WTC11 (cell line): ENCODE data around the gene STK39. TPM values are rescaled to one million over a fixed set of nuclear protein-coding genes. Genes with fewer than 3 reads are reported as not detected.

Experiments used
- ATAC-seq: fragments of 200-7000 bp; cut with Tn5 transposase; 2 replicates; pipeline ENCODE4 v1.10.0; 2021; ENCODE audit warnings: mild to moderate bottlenecking, moderate library complexity
- CTCF ChIA-PET: fragments of 300-600 bp; sonication (Branson Sonifier 250); formaldehyde crosslinking; loops from one replicate; lab custom pipeline; 2021; ENCODE audit warnings: antibody characterized with exemption; lab: Charles Lee
- POLR2A ChIA-PET: fragments of 350-600 bp; sonication (Branson Sonifier 250); formaldehyde crosslinking; loops from one replicate; lab custom pipeline; 2021; ENCODE audit warnings: antibody characterized with exemption; lab: Charles Lee
- DNase-seq: peaks from one replicate; pipeline ENCODE4 v3.0.0; 2021; ENCODE audit warnings: low spot score
- H3K27ac Mint-ChIP-seq: 2 replicates; pipeline ENCODE4 v1.8.0; 2021; ENCODE audit warnings: mixed read lengths
- H3K27me3 Mint-ChIP-seq: 2 replicates; pipeline ENCODE4 v1.8.0; 2021; ENCODE audit warnings: low read depth, mild to moderate bottlenecking, moderate library complexity, mixed read lengths
- H3K36me3 Mint-ChIP-seq: 2 replicates; pipeline ENCODE4 v1.8.0; 2021; ENCODE audit warnings: mixed read lengths
- H3K4me1 Mint-ChIP-seq: 2 replicates; pipeline ENCODE4 v1.8.0; 2022; ENCODE audit warnings: mixed read lengths
- H3K4me3 Mint-ChIP-seq: 2 replicates; pipeline ENCODE4 v1.8.0; 2021; ENCODE audit warnings: mild to moderate bottlenecking, moderate library complexity, mixed read lengths
- H3K9me3 Mint-ChIP-seq: 2 replicates; pipeline ENCODE4 v1.8.0; 2021; ENCODE audit warnings: mixed read lengths
- E2F1 ChIP-seq: sonication (generic); formaldehyde crosslinking; IDR thresholded peaks from 2 replicates; pipeline ENCODE4 v1.8.0; 2022; ENCODE audit warnings: mild to moderate bottlenecking, missing genetic modification reagents
- ERG ChIP-seq: fragments of 250-450 bp; sonication (Bioruptor Pico); IDR thresholded peaks from 2 replicates; pipeline ENCODE4 v1.8.0; 2021; ENCODE audit warnings: mild to moderate bottlenecking
- GABPB1 ChIP-seq: sonication (generic); formaldehyde crosslinking; IDR thresholded peaks from 2 replicates; pipeline ENCODE4 v1.8.1; 2023; ENCODE audit warnings: mild to moderate bottlenecking, missing genetic modification reagents
- HMGA2 ChIP-seq: fragments of 250-450 bp; sonication (Bioruptor Pico); IDR thresholded peaks from 2 replicates; pipeline ENCODE4 v1.4.0; 2021; ENCODE audit warnings: mild to moderate bottlenecking, moderate library complexity
- IRF2 ChIP-seq: sonication (generic); formaldehyde crosslinking; IDR thresholded peaks from 2 replicates; pipeline ENCODE4 v1.8.0; 2022; ENCODE audit warnings: low read depth, missing genetic modification reagents, borderline replicate concordance
- SMAD3 ChIP-seq: sonication (generic); formaldehyde crosslinking; IDR thresholded peaks from 2 replicates; pipeline ENCODE4 v1.8.0; 2022; ENCODE audit warnings: missing genetic modification reagents, mild to moderate bottlenecking, borderline replicate concordance
- ZBTB21 ChIP-seq: sonication (generic); formaldehyde crosslinking; IDR thresholded peaks from 2 replicates; pipeline ENCODE4 v1.8.1; 2023; ENCODE audit warnings: mild to moderate bottlenecking, missing genetic modification reagents, borderline replicate concordance
- ZBTB43 ChIP-seq: sonication (generic); formaldehyde crosslinking; IDR thresholded peaks from 2 replicates; pipeline ENCODE4 v1.8.1; 2023; ENCODE audit warnings: mild to moderate bottlenecking, missing genetic modification reagents
- ZNF138 ChIP-seq: sonication (generic); formaldehyde crosslinking; conservative IDR thresholded peaks from 2 replicates; pipeline ENCODE4 v1.8.1; 2022; ENCODE audit warnings: mild to moderate bottlenecking, moderate library complexity, missing genetic modification reagents
- ZNF416 ChIP-seq: fragments of 250-450 bp; sonication (Bioruptor Pico); IDR thresholded peaks from 2 replicates; pipeline ENCODE4 v1.9.0; 2021; ENCODE audit warnings: mild to moderate bottlenecking, inconsistent platforms
- total RNA-seq: library from RNA; stranded (reverse); gene quantifications from 3 replicates; pipeline ENCODE4 v1.2.3, GENCODE V29; 2021
- TF ChIP-seq, protein P1 (sequence below): sonication (generic); formaldehyde crosslinking; IDR thresholded peaks from 2 replicates; pipeline ENCODE4 v1.8.1; 2023; ENCODE audit warnings: mild to moderate bottlenecking, moderate library complexity, missing genetic modification reagents
- TF ChIP-seq, protein P2 (sequence below): fragments of 250-450 bp; sonication (Bioruptor Pico); IDR thresholded peaks from 2 replicates; pipeline ENCODE4 v2.1.2; 2022; ENCODE audit warnings: mild to moderate bottlenecking, moderate library complexity
- TF ChIP-seq, protein P3 (sequence below): sonication (generic); formaldehyde crosslinking; IDR thresholded peaks from 2 replicates; pipeline ENCODE4 v1.8.1; 2022; ENCODE audit warnings: mild to moderate bottlenecking, moderate library complexity, missing genetic modification reagents
- TF ChIP-seq, protein P4 (sequence below): sonication (generic); formaldehyde crosslinking; IDR thresholded peaks from 2 replicates; pipeline ENCODE4 v1.8.1; 2023; ENCODE audit warnings: mild to moderate bottlenecking, missing genetic modification reagents, borderline replicate concordance
- TF ChIP-seq, protein P5 (sequence below): sonication (generic); formaldehyde crosslinking; IDR thresholded peaks from 2 replicates; pipeline ENCODE4 v1.8.1; 2022; ENCODE audit warnings: low read depth, missing genetic modification reagents, borderline replicate concordance

Gene STK39
- total RNA-seq, 1 experiment from 2014 or later = 20.5 TPM

- no peak for DNase-seq
- peak overlapping the region; percentile 35; the same call in 1 of the 2 replicates for H3K27ac Mint-ChIP-seq
- ChIA-PET POLR2A (no interaction called here), CTCF (no interaction called here)
- 0 out of 2 replicates have a peak, but pooled peaks have one; percentile 19 for TF ChIP-seq GABPB1
- TF ChIP-seq, protein P1, sequence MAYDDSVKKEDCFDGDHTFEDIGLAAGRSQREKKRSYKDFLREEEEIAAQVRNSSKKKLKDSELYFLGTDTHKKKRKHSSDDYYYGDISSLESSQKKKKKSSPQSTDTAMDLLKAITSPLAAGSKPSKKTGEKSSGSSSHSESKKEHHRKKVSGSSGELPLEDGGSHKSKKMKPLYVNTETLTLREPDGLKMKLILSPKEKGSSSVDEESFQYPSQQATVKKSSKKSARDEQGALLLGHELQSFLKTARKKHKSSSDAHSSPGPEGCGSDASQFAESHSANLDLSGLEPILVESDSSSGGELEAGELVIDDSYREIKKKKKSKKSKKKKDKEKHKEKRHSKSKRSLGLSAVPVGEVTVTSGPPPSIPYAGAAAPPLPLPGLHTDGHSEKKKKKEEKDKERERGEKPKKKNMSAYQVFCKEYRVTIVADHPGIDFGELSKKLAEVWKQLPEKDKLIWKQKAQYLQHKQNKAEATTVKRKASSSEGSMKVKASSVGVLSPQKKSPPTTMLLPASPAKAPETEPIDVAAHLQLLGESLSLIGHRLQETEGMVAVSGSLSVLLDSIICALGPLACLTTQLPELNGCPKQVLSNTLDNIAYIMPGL (CRISPR knock-in tag) = no peak
- TF ChIP-seq, all 79 proteins: peak for 1
- Mint-ChIP-seq H3K4me1 (peaks cover 31% of the 10 kb centered on the region), H3K36me3 (no peaks in the 10 kb centered on the region), H3K9me3 (no peaks in the 10 kb centered on the region), H3K4me3 (no peak overlapping the region), H3K27me3 (no peaks in the 10 kb centered on the region)
- ATAC-seq = peak; percentile 34; the same call in 1 of the 2 replicates
These were observed 26.2 kb downstream of the STK39 start for GRCh38 chr2:168220965-168221819.

GRCh38 chr2:168217920-168218319, 29.5 kb downstream of the STK39 start:
- DNase-seq (no peak), ATAC-seq (no peak)
- no peak for TF ChIP-seq ZNF416 (CRISPR knock-in tag)
- no peak for TF ChIP-seq ZNF138 (CRISPR knock-in tag)
- no peak for TF ChIP-seq SMAD3 (CRISPR knock-in tag)
- TF ChIP-seq HMGA2 = no peak
- TF ChIP-seq IRF2 (CRISPR knock-in tag) = no peak
- TF ChIP-seq, protein P2, sequence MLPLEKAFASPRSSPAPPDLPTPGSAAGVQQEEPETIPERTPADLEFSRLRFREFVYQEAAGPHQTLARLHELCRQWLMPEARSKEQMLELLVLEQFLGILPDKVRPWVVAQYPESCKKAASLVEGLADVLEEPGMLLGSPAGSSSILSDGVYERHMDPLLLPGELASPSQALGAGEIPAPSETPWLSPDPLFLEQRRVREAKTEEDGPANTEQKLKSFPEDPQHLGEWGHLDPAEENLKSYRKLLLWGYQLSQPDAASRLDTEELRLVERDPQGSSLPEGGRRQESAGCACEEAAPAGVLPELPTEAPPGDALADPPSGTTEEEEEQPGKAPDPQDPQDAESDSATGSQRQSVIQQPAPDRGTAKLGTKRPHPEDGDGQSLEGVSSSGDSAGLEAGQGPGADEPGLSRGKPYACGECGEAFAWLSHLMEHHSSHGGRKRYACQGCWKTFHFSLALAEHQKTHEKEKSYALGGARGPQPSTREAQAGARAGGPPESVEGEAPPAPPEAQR (CRISPR knock-in tag) = no peak
- no peak overlapping the region for H3K4me3 Mint-ChIP-seq
- no peak overlapping the region for H3K27ac Mint-ChIP-seq
- no peaks in the 10 kb centered on the region for H3K36me3 Mint-ChIP-seq
- ChIA-PET CTCF (no interaction called here), POLR2A (no interaction called here)
- no peaks in the 10 kb centered on the region for H3K27me3 Mint-ChIP-seq
- H3K9me3 Mint-ChIP-seq = no peaks in the 10 kb centered on the region
- H3K4me1 Mint-ChIP-seq = peaks cover 21% of the 10 kb centered on the region

DNA sequence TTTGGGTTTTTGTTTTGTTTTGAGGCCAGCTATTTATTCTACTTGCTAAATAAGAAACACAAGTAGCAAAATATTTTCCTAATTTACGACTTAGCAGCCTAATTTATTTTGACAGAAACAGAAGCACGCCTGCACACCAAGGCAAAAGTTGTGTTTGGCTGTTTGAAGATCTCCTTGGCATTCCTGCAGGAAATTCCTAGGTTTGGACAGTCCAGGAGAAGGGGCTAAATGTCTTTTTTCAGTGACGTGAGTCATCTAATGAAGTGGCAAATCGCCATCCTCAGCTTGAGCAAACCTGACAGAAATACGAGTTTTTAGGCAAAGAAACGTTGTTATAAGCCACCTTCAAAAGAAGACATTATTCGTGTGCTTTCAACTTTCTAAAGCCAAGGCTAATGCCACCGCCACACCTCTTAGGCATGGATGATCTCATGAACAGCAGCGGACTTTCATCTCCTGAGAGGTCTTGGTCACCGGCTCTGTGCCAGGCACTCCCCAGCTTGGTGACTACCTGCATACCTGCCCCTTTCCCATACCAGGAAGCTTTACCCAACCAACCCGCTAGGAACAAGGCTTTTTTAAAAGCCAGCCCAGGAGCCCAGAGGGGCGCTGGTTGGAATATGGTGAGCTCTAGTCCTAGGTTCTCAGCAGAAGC, 30.9 kb downstream of the STK39 start:
- H3K4me1 Mint-ChIP-seq = peaks cover 26% of the 10 kb centered on the region
- H3K4me3 Mint-ChIP-seq = no peak overlapping the region
- no peak for TF ChIP-seq ZNF138 (CRISPR knock-in tag)
- no peak for TF ChIP-seq GABPB1
- no peak for TF ChIP-seq ERG
- no peak for TF ChIP-seq ZBTB21 (CRISPR knock-in tag)
- TF ChIP-seq, protein P3, sequence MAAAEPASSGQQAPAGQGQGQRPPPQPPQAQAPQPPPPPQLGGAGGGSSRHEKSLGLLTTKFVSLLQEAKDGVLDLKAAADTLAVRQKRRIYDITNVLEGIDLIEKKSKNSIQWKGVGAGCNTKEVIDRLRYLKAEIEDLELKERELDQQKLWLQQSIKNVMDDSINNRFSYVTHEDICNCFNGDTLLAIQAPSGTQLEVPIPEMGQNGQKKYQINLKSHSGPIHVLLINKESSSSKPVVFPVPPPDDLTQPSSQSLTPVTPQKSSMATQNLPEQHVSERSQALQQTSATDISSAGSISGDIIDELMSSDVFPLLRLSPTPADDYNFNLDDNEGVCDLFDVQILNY (CRISPR knock-in tag) = no peak
- no peak for TF ChIP-seq ZBTB43 (CRISPR knock-in tag)
- TF ChIP-seq E2F1 = no peak
- TF ChIP-seq, protein P4, sequence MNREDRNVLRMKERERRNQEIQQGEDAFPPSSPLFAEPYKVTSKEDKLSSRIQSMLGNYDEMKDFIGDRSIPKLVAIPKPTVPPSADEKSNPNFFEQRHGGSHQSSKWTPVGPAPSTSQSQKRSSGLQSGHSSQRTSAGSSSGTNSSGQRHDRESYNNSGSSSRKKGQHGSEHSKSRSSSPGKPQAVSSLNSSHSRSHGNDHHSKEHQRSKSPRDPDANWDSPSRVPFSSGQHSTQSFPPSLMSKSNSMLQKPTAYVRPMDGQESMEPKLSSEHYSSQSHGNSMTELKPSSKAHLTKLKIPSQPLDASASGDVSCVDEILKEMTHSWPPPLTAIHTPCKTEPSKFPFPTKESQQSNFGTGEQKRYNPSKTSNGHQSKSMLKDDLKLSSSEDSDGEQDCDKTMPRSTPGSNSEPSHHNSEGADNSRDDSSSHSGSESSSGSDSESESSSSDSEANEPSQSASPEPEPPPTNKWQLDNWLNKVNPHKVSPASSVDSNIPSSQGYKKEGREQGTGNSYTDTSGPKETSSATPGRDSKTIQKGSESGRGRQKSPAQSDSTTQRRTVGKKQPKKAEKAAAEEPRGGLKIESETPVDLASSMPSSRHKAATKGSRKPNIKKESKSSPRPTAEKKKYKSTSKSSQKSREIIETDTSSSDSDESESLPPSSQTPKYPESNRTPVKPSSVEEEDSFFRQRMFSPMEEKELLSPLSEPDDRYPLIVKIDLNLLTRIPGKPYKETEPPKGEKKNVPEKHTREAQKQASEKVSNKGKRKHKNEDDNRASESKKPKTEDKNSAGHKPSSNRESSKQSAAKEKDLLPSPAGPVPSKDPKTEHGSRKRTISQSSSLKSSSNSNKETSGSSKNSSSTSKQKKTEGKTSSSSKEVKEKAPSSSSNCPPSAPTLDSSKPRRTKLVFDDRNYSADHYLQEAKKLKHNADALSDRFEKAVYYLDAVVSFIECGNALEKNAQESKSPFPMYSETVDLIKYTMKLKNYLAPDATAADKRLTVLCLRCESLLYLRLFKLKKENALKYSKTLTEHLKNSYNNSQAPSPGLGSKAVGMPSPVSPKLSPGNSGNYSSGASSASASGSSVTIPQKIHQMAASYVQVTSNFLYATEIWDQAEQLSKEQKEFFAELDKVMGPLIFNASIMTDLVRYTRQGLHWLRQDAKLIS (CRISPR knock-in tag) = no peak
- TF ChIP-seq, protein P5, sequence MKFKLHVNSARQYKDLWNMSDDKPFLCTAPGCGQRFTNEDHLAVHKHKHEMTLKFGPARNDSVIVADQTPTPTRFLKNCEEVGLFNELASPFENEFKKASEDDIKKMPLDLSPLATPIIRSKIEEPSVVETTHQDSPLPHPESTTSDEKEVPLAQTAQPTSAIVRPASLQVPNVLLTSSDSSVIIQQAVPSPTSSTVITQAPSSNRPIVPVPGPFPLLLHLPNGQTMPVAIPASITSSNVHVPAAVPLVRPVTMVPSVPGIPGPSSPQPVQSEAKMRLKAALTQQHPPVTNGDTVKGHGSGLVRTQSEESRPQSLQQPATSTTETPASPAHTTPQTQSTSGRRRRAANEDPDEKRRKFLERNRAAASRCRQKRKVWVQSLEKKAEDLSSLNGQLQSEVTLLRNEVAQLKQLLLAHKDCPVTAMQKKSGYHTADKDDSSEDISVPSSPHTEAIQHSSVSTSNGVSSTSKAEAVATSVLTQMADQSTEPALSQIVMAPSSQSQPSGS (CRISPR knock-in tag) = no peak
- TF ChIP-seq, all 79 proteins: peak for 0
- CTCF ChIA-PET = no interaction called here
- POLR2A ChIA-PET = interaction anchor here (1.1 kb wide), 1 partner anchor 13 kb away, joined by 4 read pairs; no protein-coding TSS in a partner anchor
- Mint-ChIP-seq H3K36me3 (no peaks in the 10 kb centered on the region), H3K9me3 (no peaks in the 10 kb centered on the region), H3K27me3 (no peaks in the 10 kb centered on the region), H3K27ac (no peak overlapping the region)
- DNase-seq = no peak
- ATAC-seq = no peak
